Measurements from ENCODE around the gene TMPRSS9.

TMPRSS9 gene

GRCh38 chr19:2423071-2423914 is 63.2 kb downstream of the TMPRSS9 start:
- Histone ChIP-seq H3K27me3 (replicated peaks in 2 of 5; ENCODE audit: control insufficient read depth in 4 of 5, insufficient read depth in 5 of 5, low read length in 4 of 5) (no peaks in the 10 kb centered on the region), H3K4me1 (ENCODE audit: control extremely low read depth in 1 of 4, control insufficient read depth in 4 of 4, insufficient read depth in 4 of 4, low read length in 3 of 4) (peaks cover 2 to 65% (median 41%) of the 10 kb centered on the region in 4 experiments), H3K9me3 (ENCODE audit: control extremely low read depth in 1 of 5, control insufficient read depth in 4 of 5, insufficient read depth in 2 of 5, low read depth in 1 of 5, low read length in 4 of 5) (no peaks in the 10 kb centered on the region), H3K36me3 (ENCODE audit: control insufficient read depth in 4 of 4, insufficient read depth in 4 of 4, low read length in 3 of 4) (peaks cover 0 to 19% (median 9%) of the 10 kb centered on the region in 4 experiments), H3K4me3 (ENCODE audit: control insufficient read depth in 1 of 7, extremely low read depth in 1 of 7, insufficient read depth in 4 of 7, low read depth in 2 of 7, low read length in 6 of 7) (peak overlapping the region in 2 of 7 experiments; percentile 46 to 55), H3K27ac (ENCODE audit: insufficient read depth in 1 of 2, low read depth in 1 of 2, low read length in 2 of 2, poor library complexity in 1 of 2, severe bottlenecking in 2 of 2) (peak overlapping the region; percentile 50 to 76)
- peak; percentile 82 to 97 (median 96) for DNase-seq
- ChIA-PET CTCF (interaction anchor here (0.7 to 3.2 kb wide), 7 partner anchors 10 to 187 kb away, joined by 3 to 20 read pairs (median 5); no protein-coding TSS in a partner anchor), POLR2A (interaction anchor here (0.6 to 2.2 kb wide), 5 partner anchors 10 to 1811 kb away, joined by 3 to 7 read pairs (median 4); no protein-coding TSS in a partner anchor)
- WGBS (ENCODE audit: insufficient coverage), result 5% methylated on average over 8 of the region's 19 CpGs

GRCh38 chr19:2423915-2424685 is 64.0 kb downstream of the TMPRSS9 start:
- CTCF ChIA-PET, result interaction anchor here (0.7 to 3.2 kb wide), 5 partner anchors 14 to 99 kb away, joined by 3 to 20 read pairs (median 5); no protein-coding TSS in a partner anchor
- WGBS (ENCODE audit: insufficient coverage), result 93% methylated on average over 31 of the region's 46 CpGs
- H3K36me3 ChIP-seq (ENCODE audit: control insufficient read depth in 4 of 4, insufficient read depth in 4 of 4, low read length in 3 of 4), result peaks cover 0 to 19% (median 10%) of the 10 kb centered on the region in 4 experiments
- DNase-seq, result peak in 2 of 3 donors; percentile 50 to 56
- peaks cover 2 to 67% (median 45%) of the 10 kb centered on the region in 4 experiments for H3K4me1 ChIP-seq (ENCODE audit: control extremely low read depth in 1 of 4, control insufficient read depth in 4 of 4, insufficient read depth in 4 of 4, low read length in 3 of 4)
- POLR2A ChIA-PET, result interaction anchor here (2.2 kb wide), 1 partner anchor 90 kb away, joined by 7 read pairs; no protein-coding TSS in a partner anchor
- peak overlapping the region in 2 of 7 experiments; percentile 11 to 55 for H3K4me3 ChIP-seq (ENCODE audit: control insufficient read depth in 1 of 7, extremely low read depth in 1 of 7, insufficient read depth in 4 of 7, low read depth in 2 of 7, low read length in 6 of 7)
- no peaks in the 10 kb centered on the region for H3K27me3 ChIP-seq (replicated peaks in 2 of 5; ENCODE audit: control insufficient read depth in 4 of 5, insufficient read depth in 5 of 5, low read length in 4 of 5)
- no peaks in the 10 kb centered on the region for H3K9me3 ChIP-seq (ENCODE audit: control extremely low read depth in 1 of 5, control insufficient read depth in 4 of 5, insufficient read depth in 2 of 5, low read depth in 1 of 5, low read length in 4 of 5)
- peak overlapping the region; percentile 50 to 76 for H3K27ac ChIP-seq (ENCODE audit: insufficient read depth in 1 of 2, low read depth in 1 of 2, low read length in 2 of 2, poor library complexity in 1 of 2, severe bottlenecking in 2 of 2)

- 93% methylated on average over 87 of the region's 101 CpGs for WGBS (ENCODE audit: insufficient coverage)
Observed at GRCh38 chr19:2424686-2425621, 64.9 kb downstream of the TMPRSS9 start.

GRCh38 chr19:2425622-2426581 is 65.8 kb downstream of the TMPRSS9 start:
- Histone ChIP-seq H3K4me1 (ENCODE audit: control extremely low read depth in 1 of 4, control insufficient read depth in 4 of 4, insufficient read depth in 4 of 4, low read length in 3 of 4) (peaks cover 2 to 67% (median 45%) of the 10 kb centered on the region in 4 experiments), H3K27ac (ENCODE audit: insufficient read depth in 1 of 2, low read depth in 1 of 2, low read length in 2 of 2, poor library complexity in 1 of 2, severe bottlenecking in 2 of 2) (peak overlapping the region; percentile 95 to 98), H3K27me3 (replicated peaks in 2 of 5; ENCODE audit: control insufficient read depth in 4 of 5, insufficient read depth in 5 of 5, low read length in 4 of 5) (no peaks in the 10 kb centered on the region), H3K4me3 (ENCODE audit: control insufficient read depth in 1 of 7, extremely low read depth in 1 of 7, insufficient read depth in 4 of 7, low read depth in 2 of 7, low read length in 6 of 7) (peak overlapping the region; percentile 83 to 96 (median 87)), H3K36me3 (ENCODE audit: control insufficient read depth in 4 of 4, insufficient read depth in 4 of 4, low read length in 3 of 4) (peaks cover 0 to 36% (median 21%) of the 10 kb centered on the region in 4 experiments), H3K9me3 (ENCODE audit: control extremely low read depth in 1 of 5, control insufficient read depth in 4 of 5, insufficient read depth in 2 of 5, low read depth in 1 of 5, low read length in 4 of 5) (no peaks in the 10 kb centered on the region)
- no peak for DNase-seq
- CTCF ChIA-PET, result interaction anchor here (0.7 to 1.4 kb wide), 4 partner anchors 15 to 210 kb away, joined by 3 to 4 read pairs (median 4); no protein-coding TSS in a partner anchor
- POLR2A ChIA-PET, result interaction anchor here (0.8 kb wide), 1 partner anchor 21 kb away, joined by 3 read pairs; no protein-coding TSS in a partner anchor
- WGBS (ENCODE audit: insufficient coverage), result 95% methylated on average over 21 of the region's 29 CpGs

More at GRCh38 chr19:2424686-2425621, 64.9 kb downstream of the TMPRSS9 start:
- no peaks in the 10 kb centered on the region for H3K27me3 ChIP-seq (replicated peaks in 2 of 5; ENCODE audit: control insufficient read depth in 4 of 5, insufficient read depth in 5 of 5, low read length in 4 of 5)
- H3K9me3 ChIP-seq (ENCODE audit: control extremely low read depth in 1 of 5, control insufficient read depth in 4 of 5, insufficient read depth in 2 of 5, low read depth in 1 of 5, low read length in 4 of 5), result no peaks in the 10 kb centered on the region
- H3K36me3 ChIP-seq (ENCODE audit: control insufficient read depth in 4 of 4, insufficient read depth in 4 of 4, low read length in 3 of 4), result peaks cover 0 to 26% (median 14%) of the 10 kb centered on the region in 4 experiments
- peak in 1 of 3 donors; percentile 34 for DNase-seq
- H3K4me1 ChIP-seq (ENCODE audit: control extremely low read depth in 1 of 4, control insufficient read depth in 4 of 4, insufficient read depth in 4 of 4, low read length in 3 of 4), result peaks cover 2 to 67% (median 45%) of the 10 kb centered on the region in 4 experiments
- peak overlapping the region in 1 of 2 experiments; percentile 98 for H3K27ac ChIP-seq (ENCODE audit: insufficient read depth in 1 of 2, low read depth in 1 of 2, low read length in 2 of 2, poor library complexity in 1 of 2, severe bottlenecking in 2 of 2)
- ChIA-PET POLR2A (no interaction called here), CTCF (interaction anchor here (1.4 kb wide), 1 partner anchor 33 kb away, joined by 4 read pairs; no protein-coding TSS in a partner anchor)
- H3K4me3 ChIP-seq (ENCODE audit: control insufficient read depth in 1 of 7, extremely low read depth in 1 of 7, insufficient read depth in 4 of 7, low read depth in 2 of 7, low read length in 6 of 7), result no peak overlapping the region

- WGBS (ENCODE audit: insufficient coverage), result 5% methylated on average over 50 of the region's 66 CpGs
- Histone ChIP-seq H3K27ac (ENCODE audit: insufficient read depth in 1 of 2, low read depth in 1 of 2, low read length in 2 of 2, poor library complexity in 1 of 2, severe bottlenecking in 2 of 2) (peak overlapping the region; percentile 95 to 98), H3K4me3 (ENCODE audit: control insufficient read depth in 1 of 7, extremely low read depth in 1 of 7, insufficient read depth in 4 of 7, low read depth in 2 of 7, low read length in 6 of 7) (peak overlapping the region; percentile 83 to 96 (median 87)), H3K27me3 (replicated peaks in 2 of 5; ENCODE audit: control insufficient read depth in 4 of 5, insufficient read depth in 5 of 5, low read length in 4 of 5) (no peaks in the 10 kb centered on the region), H3K4me1 (ENCODE audit: control extremely low read depth in 1 of 4, control insufficient read depth in 4 of 4, insufficient read depth in 4 of 4, low read length in 3 of 4) (peaks cover 2 to 60% (median 42%) of the 10 kb centered on the region in 4 experiments), H3K9me3 (ENCODE audit: control extremely low read depth in 1 of 5, control insufficient read depth in 4 of 5, insufficient read depth in 2 of 5, low read depth in 1 of 5, low read length in 4 of 5) (no peaks in the 10 kb centered on the region), H3K36me3 (ENCODE audit: control insufficient read depth in 4 of 4, insufficient read depth in 4 of 4, low read length in 3 of 4) (peaks cover 0 to 45% (median 27%) of the 10 kb centered on the region in 4 experiments)
- ChIA-PET CTCF (interaction anchor here (0.7 to 2.4 kb wide), 9 partner anchors 10 to 357 kb away, joined by 3 to 8 read pairs (median 3); no protein-coding TSS in a partner anchor), POLR2A (interaction anchor here (0.6 to 1.2 kb wide), 3 partner anchors 20 to 145 kb away, joined by 3 to 5 read pairs (median 4); partner anchors contain the start of gene PEAK3)
- peak in 2 of 3 donors; percentile 22 to 37 for DNase-seq
Observed at GRCh38 chr19:2426611-2427428, 66.8 kb downstream of the TMPRSS9 start.

Data from common myeloid progenitor, CD34-positive (primary cell).